Activated gamma-delta T cell treated with anti-CD3 and anti-CD28 coated beads, Interleukin-2, amount 50 U/mL, for 16 hours (primary cell): ENCODE results near the gene NPAS3.

Experiments used
- DNase-seq: peaks from one replicate; pipeline ENCODE4 v3.0.0-alpha.2; 2020; ENCODE audit warnings: low read depth

Gene NPAS3

GRCh38 chr14:32938719-32939253, at the start of gene NPAS3:
NPAS3 (plus strand) TSS chr14:32938879.
- no peak for DNase-seq

DNA sequence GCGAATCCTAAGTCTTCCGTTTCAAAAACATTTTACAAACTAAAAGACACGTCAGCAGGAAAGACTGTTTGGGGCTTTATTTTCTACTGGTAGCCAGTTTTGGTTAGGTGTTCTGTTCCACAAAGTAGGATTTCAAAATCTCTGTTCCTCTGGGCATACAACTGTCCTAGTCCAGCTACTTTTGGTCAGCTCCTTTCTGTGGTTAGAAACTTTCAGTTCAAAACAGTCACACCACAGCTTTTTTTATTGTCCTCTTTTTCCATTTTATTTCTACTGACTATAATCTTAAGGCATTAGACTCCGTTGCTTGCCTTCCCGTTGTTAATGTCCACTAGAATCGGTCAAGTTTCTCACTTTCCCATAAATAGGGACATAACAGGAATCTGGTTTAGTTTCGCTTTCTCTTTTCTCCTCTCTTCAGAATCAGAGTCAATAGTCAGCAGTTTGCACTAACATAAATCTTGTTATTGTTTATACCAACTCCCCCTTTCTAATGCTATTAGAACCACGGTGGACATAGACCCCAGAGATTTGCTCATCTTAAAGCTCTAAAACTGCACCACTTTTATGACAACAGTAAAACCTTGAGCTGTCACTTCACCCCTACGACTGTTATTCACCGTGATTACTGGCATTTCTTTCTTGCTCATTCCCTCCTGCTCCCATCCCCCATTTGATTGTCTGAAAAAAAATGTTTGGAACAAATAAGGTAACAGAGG, 41.5 kb upstream of the NPAS3 start:
- no peak for DNase-seq

DNA sequence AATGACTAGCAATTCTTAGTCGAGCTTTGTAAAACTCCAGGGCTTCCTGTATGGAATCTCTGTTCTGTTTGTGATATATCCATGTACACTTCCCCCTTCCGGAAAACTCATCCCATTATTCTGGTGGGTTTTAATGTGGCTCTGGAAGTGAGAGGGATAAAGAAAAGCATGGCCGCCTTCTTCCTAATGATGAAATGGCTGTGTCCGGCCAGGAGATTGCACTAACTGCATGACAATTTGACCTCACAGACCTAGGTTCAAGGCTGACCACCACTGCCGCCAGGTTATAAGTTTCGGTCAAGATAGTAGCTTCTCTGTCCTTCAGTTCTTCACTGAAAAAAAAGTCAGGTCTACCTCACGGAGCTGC, 41.0 kb upstream of the NPAS3 start:
- DNase-seq = no peak

DNA sequence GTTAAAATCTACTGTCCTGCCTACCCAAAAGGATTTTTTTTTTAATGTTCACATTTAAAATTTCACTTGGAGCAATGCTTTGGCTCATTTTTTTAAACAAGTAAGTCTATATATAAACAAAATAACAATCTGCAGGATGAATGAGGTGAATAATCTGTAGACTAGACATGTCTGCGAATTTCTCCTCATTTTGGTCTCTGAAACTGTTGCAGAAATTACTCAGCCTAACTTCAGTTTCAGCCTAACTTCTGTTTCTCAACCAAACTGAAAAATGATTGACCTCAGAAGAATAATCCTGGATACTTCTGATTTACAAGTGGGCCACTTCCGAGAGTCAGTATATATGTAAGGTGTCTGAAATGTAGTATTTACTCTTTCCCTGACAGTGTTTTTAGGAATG, 39.8 kb upstream of the NPAS3 start:
- no peak for DNase-seq

DNA sequence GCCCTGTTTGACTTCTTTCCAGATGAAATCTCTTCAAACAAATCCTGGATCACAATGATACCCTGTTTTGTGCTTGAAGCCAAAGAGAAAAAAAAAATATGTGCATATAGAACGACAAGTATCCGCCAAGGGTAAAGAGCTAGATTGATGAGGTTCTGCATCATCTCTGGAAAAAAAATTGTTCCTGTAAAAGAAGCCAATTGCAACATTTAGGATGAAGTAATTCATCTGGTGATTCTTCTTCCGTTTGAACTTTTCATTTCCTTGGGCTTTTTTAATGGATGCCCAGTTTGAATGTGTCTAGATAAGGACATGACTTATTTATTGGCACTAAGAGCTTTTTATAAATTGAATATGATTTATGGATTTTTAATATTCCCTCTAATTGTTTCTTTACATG, 38.1 kb upstream of the NPAS3 start:
- DNase-seq = no peak

- DNase-seq = no peak
Observed at GRCh38 chr14:32905013-32905412, 33.7 kb upstream of the NPAS3 start.

GRCh38 chr14:32906672-32907071, 32.0 kb upstream of the NPAS3 start:
- no peak for DNase-seq

- DNase-seq = no peak
Observed at GRCh38 chr14:32908196-32909084, 30.2 kb upstream of the NPAS3 start.

DNA sequence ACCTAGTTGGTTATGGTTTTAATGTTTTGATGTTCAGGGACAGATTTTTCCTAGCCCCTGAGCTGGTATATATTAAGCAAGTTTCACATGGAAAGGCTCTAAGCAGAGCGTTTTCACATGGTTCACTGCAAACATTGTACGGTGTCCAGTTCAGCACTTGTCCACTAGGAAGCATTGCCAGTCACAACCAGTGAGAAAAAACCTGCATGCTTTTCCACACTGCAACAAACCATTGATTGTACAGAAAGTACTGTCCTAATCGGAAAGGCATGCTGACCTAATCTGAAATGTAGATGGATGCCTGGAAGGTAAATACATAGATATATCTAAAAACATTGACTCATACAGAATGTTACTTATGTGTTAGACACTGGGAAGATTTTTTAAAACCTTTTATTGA, 25.0 kb upstream of the NPAS3 start:
- no peak for DNase-seq

- no peak for DNase-seq
Observed at GRCh38 chr14:32914391-32914790, 24.3 kb upstream of the NPAS3 start.

DNA sequence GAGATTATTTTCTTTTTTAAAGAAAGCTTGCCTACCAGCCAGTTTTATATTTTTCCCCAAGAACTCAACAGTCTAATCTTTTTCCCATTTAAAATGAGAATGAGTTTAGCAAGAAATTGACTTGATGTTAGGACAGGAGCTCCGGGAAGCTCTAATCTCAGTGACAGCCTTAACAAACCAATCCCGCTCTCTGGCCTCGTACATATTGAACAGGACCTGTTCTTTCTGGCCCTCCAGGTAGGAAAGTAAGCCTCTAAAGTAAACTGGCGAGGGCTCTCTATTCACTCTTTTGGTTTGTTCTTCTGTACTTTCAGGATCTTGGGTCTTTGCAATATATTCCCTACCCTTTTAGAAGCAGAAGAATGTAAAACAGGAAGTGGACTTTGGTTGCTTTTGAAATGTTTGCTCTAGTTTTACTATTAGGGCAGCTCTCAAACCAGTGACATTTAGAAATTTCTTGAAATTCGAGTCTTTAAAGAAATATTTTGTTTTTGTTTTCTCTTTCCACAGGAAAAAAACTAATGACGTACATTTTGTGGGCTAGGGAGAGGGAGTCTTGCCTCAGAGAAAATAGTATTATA, 17.9 kb upstream of the NPAS3 start:
- DNase-seq = no peak

DNA sequence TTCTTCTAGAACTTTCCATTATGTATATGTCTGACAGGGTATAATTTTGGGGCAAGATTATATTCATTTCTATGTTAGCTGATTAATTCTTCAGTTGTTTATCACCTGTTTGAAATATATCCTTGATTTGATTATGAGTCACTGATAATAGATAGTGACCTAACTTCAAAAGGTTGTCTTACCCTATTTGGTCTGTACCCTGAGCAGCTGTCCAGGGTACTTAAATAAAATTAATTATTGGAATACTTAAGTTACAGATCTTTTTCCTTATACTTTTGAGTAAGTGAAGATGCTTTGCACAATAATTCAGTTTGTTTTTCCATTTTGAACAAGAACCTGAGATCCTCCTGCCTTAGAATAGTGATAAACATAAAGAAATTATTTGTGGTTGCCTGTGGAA, 13.2 kb upstream of the NPAS3 start:
- no peak for DNase-seq

GRCh38 chr14:32932302-32932913, 6.3 kb upstream of the NPAS3 start:
- DNase-seq = no peak

- DNase-seq = no peak
Observed at GRCh38 chr14:32932914-32933628, 5.6 kb upstream of the NPAS3 start.

DNA sequence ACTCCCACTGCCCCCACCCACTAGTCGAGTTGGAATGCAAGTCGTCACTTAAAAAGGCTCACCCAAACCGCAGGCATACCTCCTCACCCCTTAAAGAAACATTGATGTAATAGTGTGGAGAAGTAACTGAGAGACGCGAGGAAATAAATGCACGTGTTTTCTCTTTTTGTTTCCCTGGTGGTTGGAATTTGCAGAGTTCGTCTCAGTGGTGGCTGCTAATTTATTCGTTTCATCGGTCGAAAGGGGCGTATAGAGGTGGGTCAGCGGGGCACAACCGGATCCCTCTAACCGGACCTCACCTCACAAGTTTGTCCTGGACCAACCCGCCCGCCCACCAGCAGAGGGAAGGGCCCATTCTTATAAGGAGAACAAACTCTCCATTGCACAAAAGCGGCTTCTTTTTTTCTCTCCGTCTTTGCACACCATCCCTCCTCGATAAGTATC, 5.0 kb upstream of the NPAS3 start:
- no peak for DNase-seq

GRCh38 chr14:32934073-32934880, 4.4 kb upstream of the NPAS3 start:
- DNase-seq = no peak

- DNase-seq = no peak
Observed at GRCh38 chr14:32934881-32935633, 3.6 kb upstream of the NPAS3 start.

DNA sequence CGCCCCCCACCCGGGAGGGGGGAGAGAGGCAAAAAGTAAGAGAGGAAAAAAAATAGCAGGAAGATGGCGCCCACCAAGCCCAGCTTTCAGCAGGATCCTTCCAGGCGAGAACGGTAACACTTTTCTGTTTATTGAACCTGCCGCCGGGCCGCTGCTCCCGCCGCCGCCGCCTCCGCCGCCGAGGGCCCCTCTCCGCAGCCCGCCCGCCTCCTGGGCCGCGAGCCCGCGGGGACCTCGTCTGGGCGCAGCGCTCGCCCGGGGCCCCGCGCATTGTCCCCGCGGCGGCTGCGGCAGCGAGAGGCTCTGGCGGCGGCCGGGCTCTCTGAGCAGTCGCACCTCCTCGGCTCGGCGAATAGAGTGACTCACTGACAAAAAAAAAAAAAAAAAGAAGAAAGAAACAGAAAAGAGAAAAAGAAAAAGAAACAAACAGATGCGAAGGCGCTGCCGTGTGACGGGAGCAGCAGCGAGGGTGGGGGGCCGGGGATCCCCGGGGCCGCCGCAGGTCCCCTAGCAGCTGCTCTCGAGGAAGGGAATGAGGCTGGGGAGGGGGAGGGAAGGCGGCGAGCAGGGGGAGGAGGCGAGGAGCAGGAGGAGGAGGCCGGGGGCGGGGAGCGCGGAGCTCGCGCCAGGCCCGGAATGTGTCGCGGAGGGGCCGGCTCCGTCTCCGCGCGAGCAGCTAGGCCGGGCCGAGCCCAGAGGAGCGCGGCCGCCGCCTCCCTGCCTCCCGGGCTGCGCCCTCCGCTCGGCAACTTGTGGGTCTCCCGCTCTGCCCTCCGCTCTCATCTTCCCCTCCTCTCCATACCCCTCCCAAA, 781 bp downstream of the NPAS3 start:
- no peak for DNase-seq

DNA sequence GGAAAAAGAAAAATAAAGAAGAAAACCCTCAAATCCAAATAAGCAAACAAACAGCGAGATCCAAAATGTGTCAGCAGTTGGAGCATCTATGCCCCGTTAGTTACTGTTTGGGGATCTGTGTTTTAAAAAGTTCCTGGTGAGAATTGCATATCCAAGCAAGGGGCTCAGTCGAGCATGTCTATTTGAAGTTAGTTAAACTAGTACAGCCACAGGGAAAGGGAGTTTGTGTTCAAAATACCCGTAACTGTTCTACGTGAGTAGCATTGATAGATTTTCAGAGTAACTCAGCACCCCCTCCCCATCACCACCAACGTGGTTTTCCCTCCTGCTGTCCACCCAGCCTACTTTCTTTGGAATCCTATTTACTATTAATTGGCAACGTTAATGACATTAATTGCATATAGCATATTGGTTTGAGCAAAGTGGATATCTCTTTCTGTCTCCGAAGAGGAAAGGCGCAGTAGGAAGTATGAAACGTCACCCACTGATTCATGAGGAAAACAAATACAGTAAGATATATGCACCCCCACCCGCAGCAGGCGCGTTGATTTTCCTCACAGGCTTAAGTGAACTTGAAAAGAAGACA, 1.5 kb downstream of the NPAS3 start:
- DNase-seq = no peak
